ENCODE results near the gene PID1.

DNA sequence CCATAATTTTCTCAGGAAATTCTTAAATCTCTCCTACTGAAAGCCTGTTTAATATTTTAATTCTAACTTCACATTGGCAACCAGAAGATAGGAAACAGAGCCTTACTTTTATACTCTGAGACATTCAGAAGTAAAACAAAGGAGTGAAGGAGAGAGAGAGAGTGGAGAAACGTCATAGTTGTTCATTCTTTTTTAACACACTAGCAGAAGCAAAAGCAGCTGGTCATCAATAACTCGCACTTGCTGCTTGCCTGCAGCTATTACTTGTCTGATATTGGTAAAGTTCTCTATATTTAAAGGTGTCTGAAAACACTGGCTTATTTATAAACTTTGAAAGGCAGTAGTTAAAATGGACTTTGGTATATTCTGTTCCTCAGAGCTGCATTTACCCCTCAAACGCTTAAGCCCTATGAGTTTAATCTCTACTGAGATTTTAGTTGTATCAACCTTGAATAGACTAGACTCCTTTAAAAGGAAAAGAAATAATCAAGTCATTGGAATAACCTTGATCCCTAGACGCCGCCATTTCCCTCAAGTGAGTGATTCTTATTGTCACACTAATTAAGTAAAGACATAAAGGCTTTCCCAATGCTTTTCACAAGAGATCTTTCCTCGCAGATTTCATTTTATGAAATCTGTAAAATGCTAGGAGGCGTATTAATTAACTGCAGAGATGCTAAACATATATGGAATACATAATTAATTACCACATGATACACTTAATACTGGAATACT is 182.0 kb downstream of the PID1 start:
- TF ChIP-seq, protein P1, sequence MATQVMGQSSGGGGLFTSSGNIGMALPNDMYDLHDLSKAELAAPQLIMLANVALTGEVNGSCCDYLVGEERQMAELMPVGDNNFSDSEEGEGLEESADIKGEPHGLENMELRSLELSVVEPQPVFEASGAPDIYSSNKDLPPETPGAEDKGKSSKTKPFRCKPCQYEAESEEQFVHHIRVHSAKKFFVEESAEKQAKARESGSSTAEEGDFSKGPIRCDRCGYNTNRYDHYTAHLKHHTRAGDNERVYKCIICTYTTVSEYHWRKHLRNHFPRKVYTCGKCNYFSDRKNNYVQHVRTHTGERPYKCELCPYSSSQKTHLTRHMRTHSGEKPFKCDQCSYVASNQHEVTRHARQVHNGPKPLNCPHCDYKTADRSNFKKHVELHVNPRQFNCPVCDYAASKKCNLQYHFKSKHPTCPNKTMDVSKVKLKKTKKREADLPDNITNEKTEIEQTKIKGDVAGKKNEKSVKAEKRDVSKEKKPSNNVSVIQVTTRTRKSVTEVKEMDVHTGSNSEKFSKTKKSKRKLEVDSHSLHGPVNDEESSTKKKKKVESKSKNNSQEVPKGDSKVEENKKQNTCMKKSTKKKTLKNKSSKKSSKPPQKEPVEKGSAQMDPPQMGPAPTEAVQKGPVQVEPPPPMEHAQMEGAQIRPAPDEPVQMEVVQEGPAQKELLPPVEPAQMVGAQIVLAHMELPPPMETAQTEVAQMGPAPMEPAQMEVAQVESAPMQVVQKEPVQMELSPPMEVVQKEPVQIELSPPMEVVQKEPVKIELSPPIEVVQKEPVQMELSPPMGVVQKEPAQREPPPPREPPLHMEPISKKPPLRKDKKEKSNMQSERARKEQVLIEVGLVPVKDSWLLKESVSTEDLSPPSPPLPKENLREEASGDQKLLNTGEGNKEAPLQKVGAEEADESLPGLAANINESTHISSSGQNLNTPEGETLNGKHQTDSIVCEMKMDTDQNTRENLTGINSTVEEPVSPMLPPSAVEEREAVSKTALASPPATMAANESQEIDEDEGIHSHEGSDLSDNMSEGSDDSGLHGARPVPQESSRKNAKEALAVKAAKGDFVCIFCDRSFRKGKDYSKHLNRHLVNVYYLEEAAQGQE (IDR thresholded peaks at IDR 0.05): no peak
- no peak for TF ChIP-seq EGR1 (IDR thresholded peaks at IDR 0.05; ENCODE audit: low read depth in 2 of 2)
- TF ChIP-seq, protein P2, sequence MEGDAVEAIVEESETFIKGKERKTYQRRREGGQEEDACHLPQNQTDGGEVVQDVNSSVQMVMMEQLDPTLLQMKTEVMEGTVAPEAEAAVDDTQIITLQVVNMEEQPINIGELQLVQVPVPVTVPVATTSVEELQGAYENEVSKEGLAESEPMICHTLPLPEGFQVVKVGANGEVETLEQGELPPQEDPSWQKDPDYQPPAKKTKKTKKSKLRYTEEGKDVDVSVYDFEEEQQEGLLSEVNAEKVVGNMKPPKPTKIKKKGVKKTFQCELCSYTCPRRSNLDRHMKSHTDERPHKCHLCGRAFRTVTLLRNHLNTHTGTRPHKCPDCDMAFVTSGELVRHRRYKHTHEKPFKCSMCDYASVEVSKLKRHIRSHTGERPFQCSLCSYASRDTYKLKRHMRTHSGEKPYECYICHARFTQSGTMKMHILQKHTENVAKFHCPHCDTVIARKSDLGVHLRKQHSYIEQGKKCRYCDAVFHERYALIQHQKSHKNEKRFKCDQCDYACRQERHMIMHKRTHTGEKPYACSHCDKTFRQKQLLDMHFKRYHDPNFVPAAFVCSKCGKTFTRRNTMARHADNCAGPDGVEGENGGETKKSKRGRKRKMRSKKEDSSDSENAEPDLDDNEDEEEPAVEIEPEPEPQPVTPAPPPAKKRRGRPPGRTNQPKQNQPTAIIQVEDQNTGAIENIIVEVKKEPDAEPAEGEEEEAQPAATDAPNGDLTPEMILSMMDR (IDR thresholded peaks at IDR 0.05; ENCODE audit: low read depth, low read length, missing input control): no peak
- TF ChIP-seq, protein P3, sequence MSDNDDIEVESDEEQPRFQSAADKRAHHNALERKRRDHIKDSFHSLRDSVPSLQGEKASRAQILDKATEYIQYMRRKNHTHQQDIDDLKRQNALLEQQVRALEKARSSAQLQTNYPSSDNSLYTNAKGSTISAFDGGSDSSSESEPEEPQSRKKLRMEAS (IDR thresholded peaks at IDR 0.05): no peak
- TF ChIP-seq HNF4G (IDR thresholded peaks at IDR 0.05): no peak
- TF ChIP-seq YY1 (IDR thresholded peaks at IDR 0.05): no peak
- TF ChIP-seq, protein P4, sequence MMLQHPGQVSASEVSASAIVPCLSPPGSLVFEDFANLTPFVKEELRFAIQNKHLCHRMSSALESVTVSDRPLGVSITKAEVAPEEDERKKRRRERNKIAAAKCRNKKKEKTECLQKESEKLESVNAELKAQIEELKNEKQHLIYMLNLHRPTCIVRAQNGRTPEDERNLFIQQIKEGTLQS (IDR thresholded peaks at IDR 0.05): no peak
- TF ChIP-seq RAD21 (IDR thresholded peaks at IDR 0.05): no peak
- TF ChIP-seq TAF1 (conservative IDR thresholded peaks at IDR 0.05): no peak
- TF ChIP-seq GABPA (IDR thresholded peaks at IDR 0.05 in 1 of 2, conservative IDR thresholded peaks at IDR 0.05 in 1 of 2): no peak
- no peak for TF ChIP-seq SP1 (IDR thresholded peaks at IDR 0.05)
